Nephron (organoid): ENCODE measurements around the gene PTPRN2.

Experiments
- H3K27ac Mint-ChIP-seq, 3 experiments: 2 replicates each; pipeline ENCODE4 v1.8.0; 2020; ENCODE audit warnings: mixed read lengths in 3 of 3, mild to moderate bottlenecking in 2 of 3, moderate library complexity in 1 of 3
- H3K27me3 Mint-ChIP-seq: 2 replicates; pipeline ENCODE4 v1.8.0; 2021; ENCODE audit warnings: low read depth, mild to moderate bottlenecking, moderate library complexity, mixed read lengths
- H3K36me3 Mint-ChIP-seq: 2 replicates; pipeline ENCODE4 v1.8.0; 2020; ENCODE audit warnings: low read depth, mixed read lengths
- H3K4me1 Mint-ChIP-seq: 2 replicates; pipeline ENCODE4 v1.8.0; 2020; ENCODE audit warnings: mixed read lengths
- H3K4me3 Mint-ChIP-seq, 3 experiments: 2 replicates each; pipeline ENCODE4 v1.8.0; 2020; ENCODE audit warnings: mild to moderate bottlenecking in 3 of 3, mixed read lengths in 3 of 3, moderate library complexity in 2 of 3
- H3K9me3 Mint-ChIP-seq: 2 replicates; pipeline ENCODE4 v1.8.0; 2020; ENCODE audit warnings: mixed read lengths
- TF ChIP-seq, protein P1 (sequence below), 3 experiments: fragments of 200-600 bp; sonication (generic); IDR thresholded peaks; one replicate each; pipeline ENCODE4 v1.5.0; 2021; ENCODE audit warnings: antibody characterized with exemption in 3 of 3; ENCODE audit not compliant: unreplicated experiment in 3 of 3

The PTPRN2 gene

GRCh38 chr7:157627033-157627432, 960.6 kb downstream of the PTPRN2 start:
- H3K36me3 Mint-ChIP-seq: peaks cover 3% of the 10 kb centered on the region
- no peak overlapping the region for H3K27ac Mint-ChIP-seq
- TF ChIP-seq, protein P1, sequence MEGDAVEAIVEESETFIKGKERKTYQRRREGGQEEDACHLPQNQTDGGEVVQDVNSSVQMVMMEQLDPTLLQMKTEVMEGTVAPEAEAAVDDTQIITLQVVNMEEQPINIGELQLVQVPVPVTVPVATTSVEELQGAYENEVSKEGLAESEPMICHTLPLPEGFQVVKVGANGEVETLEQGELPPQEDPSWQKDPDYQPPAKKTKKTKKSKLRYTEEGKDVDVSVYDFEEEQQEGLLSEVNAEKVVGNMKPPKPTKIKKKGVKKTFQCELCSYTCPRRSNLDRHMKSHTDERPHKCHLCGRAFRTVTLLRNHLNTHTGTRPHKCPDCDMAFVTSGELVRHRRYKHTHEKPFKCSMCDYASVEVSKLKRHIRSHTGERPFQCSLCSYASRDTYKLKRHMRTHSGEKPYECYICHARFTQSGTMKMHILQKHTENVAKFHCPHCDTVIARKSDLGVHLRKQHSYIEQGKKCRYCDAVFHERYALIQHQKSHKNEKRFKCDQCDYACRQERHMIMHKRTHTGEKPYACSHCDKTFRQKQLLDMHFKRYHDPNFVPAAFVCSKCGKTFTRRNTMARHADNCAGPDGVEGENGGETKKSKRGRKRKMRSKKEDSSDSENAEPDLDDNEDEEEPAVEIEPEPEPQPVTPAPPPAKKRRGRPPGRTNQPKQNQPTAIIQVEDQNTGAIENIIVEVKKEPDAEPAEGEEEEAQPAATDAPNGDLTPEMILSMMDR (IDR thresholded peaks at IDR 0.05; ENCODE audit: unreplicated experiment in 3 of 3): no peak
- no peaks in the 10 kb centered on the region for H3K9me3 Mint-ChIP-seq
- H3K4me1 Mint-ChIP-seq: no peaks in the 10 kb centered on the region
- no peak overlapping the region for H3K4me3 Mint-ChIP-seq
- H3K27me3 Mint-ChIP-seq: peaks cover 31% of the 10 kb centered on the region

- no peaks in the 10 kb centered on the region for H3K9me3 Mint-ChIP-seq
- no peak overlapping the region for H3K4me3 Mint-ChIP-seq
- H3K27ac Mint-ChIP-seq: no peak overlapping the region
- peaks cover 3% of the 10 kb centered on the region for H3K36me3 Mint-ChIP-seq
- H3K4me1 Mint-ChIP-seq: no peaks in the 10 kb centered on the region
- TF ChIP-seq, protein P1 (IDR thresholded peaks at IDR 0.05; ENCODE audit: unreplicated experiment in 3 of 3): no peak
- H3K27me3 Mint-ChIP-seq: peaks cover 31% of the 10 kb centered on the region
Observed at GRCh38 chr7:157625973-157626742, 961.5 kb downstream of the PTPRN2 start.

DNA sequence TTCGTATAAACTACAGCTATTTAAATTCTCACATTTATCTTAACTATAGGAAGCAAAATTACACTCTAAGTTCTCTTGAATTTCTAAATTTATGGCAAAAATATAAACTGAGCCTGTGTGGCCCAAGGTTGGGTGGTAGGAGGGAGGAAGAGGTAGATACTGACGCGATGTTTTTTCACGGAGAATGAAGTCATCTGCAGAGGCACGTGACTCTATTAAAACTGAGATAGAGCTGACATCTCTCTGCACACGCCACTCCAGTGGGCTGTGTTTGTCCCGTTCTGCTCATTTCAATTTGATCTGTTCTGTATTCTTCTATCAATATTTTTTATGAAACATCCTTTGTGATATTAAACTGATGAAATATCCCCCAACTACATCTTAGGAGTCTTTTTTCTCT, 964.1 kb downstream of the PTPRN2 start:
- H3K4me1 Mint-ChIP-seq: no peaks in the 10 kb centered on the region
- no peak overlapping the region for H3K4me3 Mint-ChIP-seq
- no peaks in the 10 kb centered on the region for H3K9me3 Mint-ChIP-seq

GRCh38 chr7:157622408-157623205, 965.0 kb downstream of the PTPRN2 start:
- Mint-ChIP-seq H3K27ac (no peak overlapping the region), H3K4me1 (no peaks in the 10 kb centered on the region), H3K4me3 (no peak overlapping the region), H3K9me3 (no peaks in the 10 kb centered on the region), H3K27me3 (peaks cover 35% of the 10 kb centered on the region), H3K36me3 (no peaks in the 10 kb centered on the region)
- TF ChIP-seq, protein P1 (IDR thresholded peaks at IDR 0.05; ENCODE audit: unreplicated experiment in 3 of 3): no peak

More for the DNA sequence above, 964.1 kb downstream of the PTPRN2 start:
- Mint-ChIP-seq H3K27ac (no peak overlapping the region), H3K27me3 (peaks cover 37% of the 10 kb centered on the region), H3K36me3 (peaks cover 3% of the 10 kb centered on the region)
- TF ChIP-seq, protein P1 (IDR thresholded peaks at IDR 0.05; ENCODE audit: unreplicated experiment in 3 of 3): no peak

DNA sequence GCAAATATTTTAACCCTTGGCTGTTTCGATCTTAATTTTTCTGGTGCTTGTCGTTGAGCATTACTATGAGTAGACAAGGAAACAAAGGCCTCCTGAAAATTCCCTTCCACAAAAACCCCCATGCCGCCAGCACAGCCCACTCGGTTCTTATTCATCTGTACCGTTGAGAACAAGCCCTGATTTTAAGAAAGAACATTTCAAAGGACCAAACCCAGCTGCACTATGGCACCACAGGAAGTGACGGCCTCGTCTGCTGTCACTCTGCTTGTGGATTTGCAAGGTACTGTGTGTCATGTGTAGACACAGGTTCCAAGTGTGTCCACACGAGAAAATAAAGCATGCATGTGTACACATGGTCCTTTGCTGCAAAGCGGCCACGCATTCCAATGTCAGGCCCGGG, 965.6 kb downstream of the PTPRN2 start:
- H3K36me3 Mint-ChIP-seq: no peaks in the 10 kb centered on the region
- no peak overlapping the region for H3K27ac Mint-ChIP-seq
- H3K27me3 Mint-ChIP-seq: peaks cover 36% of the 10 kb centered on the region
- no peak overlapping the region for H3K4me3 Mint-ChIP-seq
- no peaks in the 10 kb centered on the region for H3K4me1 Mint-ChIP-seq
- TF ChIP-seq, protein P1 (IDR thresholded peaks at IDR 0.05; ENCODE audit: unreplicated experiment in 3 of 3): no peak
- H3K9me3 Mint-ChIP-seq: no peaks in the 10 kb centered on the region
